Measurements from ENCODE around the gene CHD6. TPM values are rescaled to one million over a fixed set of nuclear protein-coding genes. Genes with fewer than 3 reads are reported as not detected.

Gene CHD6
- total RNA-seq, 2 experiments from 2014 or later: 25.2 to 29.6 TPM

GRCh38 chr20:41355598-41356203 lies 262.5 kb downstream of the CHD6 start:
- Mint-ChIP-seq H3K4me1 (ENCODE audit: low read depth) (no peaks in the 10 kb centered on the region), H3K36me3 (no peaks in the 10 kb centered on the region), H3K27ac (no peak overlapping the region), H3K27me3 (no peaks in the 10 kb centered on the region), H3K9me3 (no peaks in the 10 kb centered on the region), H3K4me3 (no peak overlapping the region)
- no peak for DNase-seq
- POLR2A ChIA-PET: no interaction called here
- CTCF ChIA-PET: no interaction called here
- intact Hi-C loops (cut with micrococcal nuclease): no loop called here

- Mint-ChIP-seq H3K4me1 (ENCODE audit: low read depth) (no peaks in the 10 kb centered on the region), H3K36me3 (no peaks in the 10 kb centered on the region), H3K27ac (no peak overlapping the region), H3K4me3 (no peak overlapping the region), H3K27me3 (no peaks in the 10 kb centered on the region), H3K9me3 (no peaks in the 10 kb centered on the region)
- intact Hi-C loops (cut with micrococcal nuclease): no loop called here
- no peak for DNase-seq
- CTCF ChIA-PET: no interaction called here
- POLR2A ChIA-PET: no interaction called here
Observed at GRCh38 chr20:41355192-41355591, 263.0 kb downstream of the CHD6 start.

- no peak overlapping the region for H3K4me3 Mint-ChIP-seq
- H3K36me3 Mint-ChIP-seq: no peaks in the 10 kb centered on the region
- CTCF ChIA-PET: interaction anchor here (1.0 kb wide), 1 partner anchor 14 kb away, joined by 3 read pairs; no protein-coding TSS in a partner anchor
- POLR2A ChIA-PET: no interaction called here
- no peaks in the 10 kb centered on the region for H3K4me1 Mint-ChIP-seq (ENCODE audit: low read depth)
- intact Hi-C loops (cut with micrococcal nuclease): no loop called here
- H3K27ac Mint-ChIP-seq: no peak overlapping the region
- no peaks in the 10 kb centered on the region for H3K9me3 Mint-ChIP-seq
- DNase-seq: no peak
- H3K27me3 Mint-ChIP-seq: no peaks in the 10 kb centered on the region
Observed at GRCh38 chr20:41353530-41353929, 264.6 kb downstream of the CHD6 start.

- POLR2A ChIA-PET: no interaction called here
- H3K27me3 Mint-ChIP-seq: no peaks in the 10 kb centered on the region
- H3K9me3 Mint-ChIP-seq: no peaks in the 10 kb centered on the region
- H3K4me3 Mint-ChIP-seq: no peak overlapping the region
- intact Hi-C loops (cut with micrococcal nuclease): no loop called here
- no peaks in the 10 kb centered on the region for H3K4me1 Mint-ChIP-seq (ENCODE audit: low read depth)
- H3K36me3 Mint-ChIP-seq: no peaks in the 10 kb centered on the region
- no peak for DNase-seq
- CTCF ChIA-PET: interaction anchor here (0.6 kb wide), 1 partner anchor 1214 kb away, joined by 3 read pairs; no protein-coding TSS in a partner anchor
- no peak overlapping the region for H3K27ac Mint-ChIP-seq
Observed at GRCh38 chr20:41352666-41353065, 265.5 kb downstream of the CHD6 start.

- no peak for DNase-seq
- Mint-ChIP-seq H3K27ac (no peak overlapping the region), H3K9me3 (no peaks in the 10 kb centered on the region), H3K27me3 (no peaks in the 10 kb centered on the region), H3K4me1 (ENCODE audit: low read depth) (no peaks in the 10 kb centered on the region), H3K4me3 (no peak overlapping the region), H3K36me3 (no peaks in the 10 kb centered on the region)
- intact Hi-C loops (cut with micrococcal nuclease): no loop called here
- ChIA-PET POLR2A (no interaction called here), CTCF (interaction anchor here (0.6 kb wide), 1 partner anchor 1214 kb away, joined by 3 read pairs; no protein-coding TSS in a partner anchor)
Observed at GRCh38 chr20:41352106-41352505, 266.1 kb downstream of the CHD6 start.

All from activated CD4-positive, alpha-beta memory T cell treated with anti-CD3 and anti-CD28 coated beads for 36 hours (primary cell).